GM12874 (cell line): ENCODE results near the gene NLK.

Experiments used
- TF ChIP-seq, protein P1 (sequence below): IDR thresholded peaks from 2 replicates; pipeline ENCODE4 v1.5.1; 2011; ENCODE audit warnings: low read depth, mild to moderate bottlenecking, control low read depth, low read length, moderate library complexity; ENCODE audit not compliant: insufficient read depth

Gene NLK

GRCh38 chr17:28030386-28030785 lies 12.1 kb upstream of the NLK start:
- TF ChIP-seq, protein P1, sequence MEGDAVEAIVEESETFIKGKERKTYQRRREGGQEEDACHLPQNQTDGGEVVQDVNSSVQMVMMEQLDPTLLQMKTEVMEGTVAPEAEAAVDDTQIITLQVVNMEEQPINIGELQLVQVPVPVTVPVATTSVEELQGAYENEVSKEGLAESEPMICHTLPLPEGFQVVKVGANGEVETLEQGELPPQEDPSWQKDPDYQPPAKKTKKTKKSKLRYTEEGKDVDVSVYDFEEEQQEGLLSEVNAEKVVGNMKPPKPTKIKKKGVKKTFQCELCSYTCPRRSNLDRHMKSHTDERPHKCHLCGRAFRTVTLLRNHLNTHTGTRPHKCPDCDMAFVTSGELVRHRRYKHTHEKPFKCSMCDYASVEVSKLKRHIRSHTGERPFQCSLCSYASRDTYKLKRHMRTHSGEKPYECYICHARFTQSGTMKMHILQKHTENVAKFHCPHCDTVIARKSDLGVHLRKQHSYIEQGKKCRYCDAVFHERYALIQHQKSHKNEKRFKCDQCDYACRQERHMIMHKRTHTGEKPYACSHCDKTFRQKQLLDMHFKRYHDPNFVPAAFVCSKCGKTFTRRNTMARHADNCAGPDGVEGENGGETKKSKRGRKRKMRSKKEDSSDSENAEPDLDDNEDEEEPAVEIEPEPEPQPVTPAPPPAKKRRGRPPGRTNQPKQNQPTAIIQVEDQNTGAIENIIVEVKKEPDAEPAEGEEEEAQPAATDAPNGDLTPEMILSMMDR: no peak

DNA sequence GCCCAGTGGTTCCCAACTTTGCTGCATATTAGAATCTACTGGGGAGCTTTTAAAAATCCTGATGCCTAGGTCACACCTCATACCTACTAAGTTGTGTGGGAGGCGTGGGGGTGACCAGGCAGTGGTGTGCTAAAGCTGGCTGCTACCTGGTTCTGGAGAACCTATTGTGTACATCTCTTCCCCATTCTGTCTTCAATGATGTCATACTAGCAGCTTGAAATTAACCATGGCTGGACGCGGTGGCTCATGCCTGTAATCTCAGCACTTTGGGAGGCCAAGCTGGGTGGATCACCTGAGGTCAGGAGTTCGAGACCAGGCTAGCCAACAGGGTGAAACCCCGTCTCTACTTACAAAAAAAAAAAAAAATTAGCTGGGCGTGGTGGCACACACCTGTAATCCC lies 11.3 kb upstream of the NLK start:
- TF ChIP-seq, protein P1: no peak

DNA sequence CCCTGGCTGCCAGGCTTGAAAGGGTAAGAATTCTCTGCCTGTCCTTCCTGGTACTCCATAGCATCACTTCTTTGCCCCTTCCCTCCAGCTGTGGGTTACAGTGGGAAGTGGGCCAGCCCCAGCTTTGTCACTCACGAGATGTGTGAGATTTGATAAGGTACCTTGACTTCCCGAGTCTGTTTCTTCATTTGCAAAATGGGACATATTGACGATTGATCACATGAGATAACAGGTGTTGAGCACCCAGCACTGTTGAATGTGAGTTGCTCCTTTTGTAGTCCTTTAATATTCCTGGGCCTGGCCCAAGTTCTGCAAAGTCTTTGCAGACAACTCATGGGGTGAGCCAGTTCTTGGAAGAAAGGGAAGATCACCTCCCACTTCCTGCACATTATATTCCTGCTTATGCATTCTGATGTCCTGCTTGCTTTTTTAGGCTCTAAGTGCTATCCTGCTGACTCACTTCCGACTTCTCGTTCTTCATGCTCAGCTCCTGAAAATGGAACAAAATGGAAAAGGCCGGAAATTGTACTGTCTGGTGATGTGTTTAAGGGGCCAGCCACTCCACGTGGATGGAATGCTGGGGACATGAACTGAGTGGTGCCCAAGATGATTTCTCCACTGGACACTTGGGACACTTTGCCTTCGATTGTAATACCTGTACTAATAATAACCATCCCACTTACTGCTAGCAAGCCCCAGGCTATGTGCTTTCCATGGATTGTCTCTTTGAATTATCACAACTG lies 8.3 kb upstream of the NLK start:
- TF ChIP-seq, protein P1: no peak

GRCh38 chr17:28038802-28039201 lies 3.7 kb upstream of the NLK start:
- TF ChIP-seq, protein P1: no peak

- TF ChIP-seq, protein P1: no peak
Measured at GRCh38 chr17:28039251-28039650, 3.2 kb upstream of the NLK start.

GRCh38 chr17:28040406-28040805 lies 2.1 kb upstream of the NLK start:
- TF ChIP-seq, protein P1: no peak

- TF ChIP-seq, protein P1: no peak
Measured at GRCh38 chr17:28041068-28041843, 1.2 kb upstream of the NLK start.
